Panc1 (cell line): ENCODE results near the gene CRYBG3. TPM values are rescaled to one million over a fixed set of nuclear protein-coding genes. Genes with fewer than 3 reads are reported as not detected.

Experiments
- ATAC-seq: fragments of 200-7000 bp; cut with Tn5 transposase; 2 replicates; pipeline ENCODE4 v1.9.1; 2020; ENCODE audit warnings: mild to moderate bottlenecking, moderate library complexity
- BruUV-seq: library from RNA; stranded (reverse); fragments of 400-500 nt; replicated peaks from 2 replicates; lab custom pipeline; 2021; lab: Mats Ljungman, UMichigan
- CTCF ChIA-PET: fragments of 300-600 bp; sonication (Branson Sonifier 250); formaldehyde crosslinking; loops from one replicate; lab custom pipeline; 2022; ENCODE audit warnings: antibody characterized with exemption; lab: Charles Lee
- POLR2A ChIA-PET: fragments of 300-600 bp; sonication (Branson Sonifier 250); formaldehyde crosslinking; loops from one replicate; lab custom pipeline; 2022; ENCODE audit warnings: antibody characterized with exemption; lab: Charles Lee
- DNase-seq: peaks from one replicate; pipeline ENCODE4 v3.0.0-alpha.2; 2010; ENCODE audit warnings: low read depth, low spot score
- H3K27ac ChIP-seq: 2 replicates; pipeline ENCODE4 v1.5.1; 2011; ENCODE audit warnings: mild to moderate bottlenecking, low read length, inconsistent platforms
- H3K27me3 ChIP-seq: fragments of 200-500 bp; sonication (Bioruptor generic); 2 replicates; pipeline ENCODE4 v1.6.0; 2014; ENCODE audit warnings: low read length, inconsistent platforms; ENCODE audit not compliant: control insufficient read depth, insufficient read depth
- H3K36me3 ChIP-seq: fragments of 200-500 bp; sonication (Bioruptor generic); 2 replicates; pipeline ENCODE4 v1.5.1; 2014; ENCODE audit warnings: inconsistent platforms, mild to moderate bottlenecking, low read length, moderate library complexity; ENCODE audit not compliant: control insufficient read depth, insufficient read depth
- H3K4me1 ChIP-seq: 2 replicates; pipeline ENCODE4 v1.5.1; 2011; ENCODE audit warnings: inconsistent platforms, mild to moderate bottlenecking, low read length, moderate library complexity; ENCODE audit not compliant: control insufficient read depth, insufficient read depth
- H3K4me3 ChIP-seq, 2 experiments: 2 replicates each; pipeline ENCODE4 v1.5.1; 2011 to 2012; ENCODE audit warnings: low read depth in 2 of 2, low read length in 2 of 2, mild to moderate bottlenecking in 2 of 2, inconsistent platforms in 1 of 2, moderate library complexity in 1 of 2
- H3K9me3 ChIP-seq: fragments of 200-500 bp; sonication (Bioruptor generic); 2 replicates; pipeline ENCODE4 v1.5.1; 2014; ENCODE audit warnings: low read depth, mild to moderate bottlenecking, inconsistent platforms, low read length, moderate library complexity; ENCODE audit not compliant: control insufficient read depth, insufficient read depth
- CTCF ChIP-seq: fragments of 450-650 bp; IDR thresholded peaks from 2 replicates; pipeline ENCODE4 v1.5.1; 2017; ENCODE audit warnings: mild to moderate bottlenecking
- POLR2AphosphoS5 ChIP-seq: IDR thresholded peaks from 2 replicates; pipeline ENCODE4 v1.6.1; 2012; ENCODE audit warnings: mild to moderate bottlenecking, low read depth, low read length, moderate library complexity
- SIN3A ChIP-seq: IDR thresholded peaks from 2 replicates; pipeline ENCODE4 v1.6.1; 2012; ENCODE audit warnings: low read depth, mild to moderate bottlenecking, low read length, moderate library complexity, borderline replicate concordance; ENCODE audit not compliant: insufficient read depth
- TCF7L2 ChIP-seq: IDR thresholded peaks from 2 replicates; pipeline ENCODE4 v1.6.1; 2011; ENCODE audit warnings: mild to moderate bottlenecking, low read depth, low read length, inconsistent platforms
- in situ Hi-C: cut with HindIII; loops from 2 replicates; pipeline ENCODE4 v1.10.0; 2016; ENCODE audit warnings: low sequenced_read_pairs, low pct_unique_long_range_greater_than_20kb
- intact Hi-C: fragments of 100-400 bp; cut with micrococcal nuclease; formaldehyde crosslinking; loops from one replicate; pipeline ENCODE4 v1.10.0; 2022; ENCODE audit not compliant: unreplicated experiment
- total RNA-seq: library from RNA; stranded (reverse); gene quantifications from one replicate; pipeline ENCODE4 v1.2.1, GENCODE V29; 2021; ENCODE audit not compliant: unreplicated experiment
- TF ChIP-seq, protein P1 (sequence below), 2 experiments: IDR thresholded peaks; 2 replicates each; pipeline ENCODE4 v1.6.1; 2011 to 2012; ENCODE audit warnings: low read depth in 2 of 2, control low read depth in 1 of 2, low read length in 1 of 2, mild to moderate bottlenecking in 1 of 2, moderate library complexity in 1 of 2; ENCODE audit not compliant: insufficient read depth in 1 of 2

CRYBG3 gene
- total RNA-seq, 1 experiment from 2014 or later: 24.6 TPM

DNA sequence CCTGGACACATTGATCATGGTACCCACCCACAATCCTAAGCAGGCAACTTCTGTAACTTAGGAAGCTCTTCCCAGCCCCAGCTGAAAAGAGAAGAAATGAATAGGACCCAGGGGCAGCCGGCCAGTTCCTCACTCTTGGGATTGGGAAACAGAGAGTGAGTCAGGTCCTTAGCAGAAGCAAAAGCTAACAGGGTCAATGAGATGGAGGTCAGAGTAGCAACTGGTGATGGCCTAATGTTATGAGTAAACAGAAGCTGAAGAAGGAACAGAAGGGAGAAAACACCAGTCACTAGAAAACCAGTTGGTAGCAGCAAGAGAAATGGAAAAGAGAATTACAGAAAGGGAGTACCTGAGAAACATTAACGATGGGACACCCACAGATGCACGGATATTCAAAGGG lies 130.5 kb downstream of the CRYBG3 start:
- CTCF ChIA-PET: interaction anchor here (0.5 kb wide), 1 partner anchor 12 kb away, joined by 3 read pairs; no protein-coding TSS in a partner anchor
- Histone ChIP-seq H3K9me3 (no peaks in the 10 kb centered on the region), H3K4me1 (no peaks in the 10 kb centered on the region), H3K27me3 (no peaks in the 10 kb centered on the region), H3K27ac (no peak overlapping the region), H3K36me3 (peaks cover 15% of the 10 kb centered on the region; the same call in 1 of the 2 replicates), H3K4me3 (no peak overlapping the region)
- DNase-seq (no peak), ATAC-seq (no peak)
- TF ChIP-seq CTCF (no peak), SIN3A (no peak), POLR2AphosphoS5 (no peak), TCF7L2 (no peak)
- TF ChIP-seq, protein P1, sequence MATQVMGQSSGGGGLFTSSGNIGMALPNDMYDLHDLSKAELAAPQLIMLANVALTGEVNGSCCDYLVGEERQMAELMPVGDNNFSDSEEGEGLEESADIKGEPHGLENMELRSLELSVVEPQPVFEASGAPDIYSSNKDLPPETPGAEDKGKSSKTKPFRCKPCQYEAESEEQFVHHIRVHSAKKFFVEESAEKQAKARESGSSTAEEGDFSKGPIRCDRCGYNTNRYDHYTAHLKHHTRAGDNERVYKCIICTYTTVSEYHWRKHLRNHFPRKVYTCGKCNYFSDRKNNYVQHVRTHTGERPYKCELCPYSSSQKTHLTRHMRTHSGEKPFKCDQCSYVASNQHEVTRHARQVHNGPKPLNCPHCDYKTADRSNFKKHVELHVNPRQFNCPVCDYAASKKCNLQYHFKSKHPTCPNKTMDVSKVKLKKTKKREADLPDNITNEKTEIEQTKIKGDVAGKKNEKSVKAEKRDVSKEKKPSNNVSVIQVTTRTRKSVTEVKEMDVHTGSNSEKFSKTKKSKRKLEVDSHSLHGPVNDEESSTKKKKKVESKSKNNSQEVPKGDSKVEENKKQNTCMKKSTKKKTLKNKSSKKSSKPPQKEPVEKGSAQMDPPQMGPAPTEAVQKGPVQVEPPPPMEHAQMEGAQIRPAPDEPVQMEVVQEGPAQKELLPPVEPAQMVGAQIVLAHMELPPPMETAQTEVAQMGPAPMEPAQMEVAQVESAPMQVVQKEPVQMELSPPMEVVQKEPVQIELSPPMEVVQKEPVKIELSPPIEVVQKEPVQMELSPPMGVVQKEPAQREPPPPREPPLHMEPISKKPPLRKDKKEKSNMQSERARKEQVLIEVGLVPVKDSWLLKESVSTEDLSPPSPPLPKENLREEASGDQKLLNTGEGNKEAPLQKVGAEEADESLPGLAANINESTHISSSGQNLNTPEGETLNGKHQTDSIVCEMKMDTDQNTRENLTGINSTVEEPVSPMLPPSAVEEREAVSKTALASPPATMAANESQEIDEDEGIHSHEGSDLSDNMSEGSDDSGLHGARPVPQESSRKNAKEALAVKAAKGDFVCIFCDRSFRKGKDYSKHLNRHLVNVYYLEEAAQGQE (IDR thresholded peaks at IDR 0.05; ENCODE audit: insufficient read depth in 1 of 2, low read depth in 2 of 2, low read length in 1 of 2): no peak
- POLR2A ChIA-PET: no interaction called here
- in situ Hi-C loops: no loop called here
- intact Hi-C loops: no loop called here
- BruUV-seq: no TSS peak

DNA sequence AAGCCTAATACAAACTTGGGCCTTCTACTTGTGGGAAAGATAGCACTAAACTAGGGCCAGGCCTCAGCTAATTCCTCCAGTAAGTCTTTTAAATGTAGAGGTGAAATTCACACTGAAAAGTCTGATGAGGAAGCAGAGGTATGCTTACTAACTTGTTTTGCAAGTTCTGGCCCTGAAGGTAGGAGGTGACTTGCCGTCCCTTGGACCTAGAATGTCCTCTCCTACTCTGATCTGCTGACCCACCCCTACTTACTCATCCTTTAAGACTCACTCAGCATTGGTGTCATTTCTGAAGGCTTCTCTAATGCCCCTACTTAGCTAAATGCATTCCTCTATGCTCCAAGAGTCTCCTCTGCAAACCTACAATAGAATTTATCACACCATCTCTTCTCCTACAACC lies 131.1 kb downstream of the CRYBG3 start:
- no TSS peak for BruUV-seq

More for the DNA sequence above, 131.1 kb downstream of the CRYBG3 start:
- Histone ChIP-seq H3K9me3 (no peaks in the 10 kb centered on the region), H3K27me3 (no peaks in the 10 kb centered on the region), H3K4me1 (no peaks in the 10 kb centered on the region), H3K36me3 (peaks cover 15% of the 10 kb centered on the region; the same call in 1 of the 2 replicates), H3K27ac (no peak overlapping the region), H3K4me3 (no peak overlapping the region)
- ChIA-PET CTCF (interaction anchor here (0.5 kb wide), 1 partner anchor 12 kb away, joined by 3 read pairs; no protein-coding TSS in a partner anchor), POLR2A (no interaction called here)
- TF ChIP-seq, protein P1 (IDR thresholded peaks at IDR 0.05; ENCODE audit: insufficient read depth in 1 of 2, low read depth in 2 of 2, low read length in 1 of 2): no peak
- TF ChIP-seq SIN3A (no peak), TCF7L2 (no peak), POLR2AphosphoS5 (no peak), CTCF (no peak)
- in situ Hi-C loops: no loop called here
- ATAC-seq (no peak), DNase-seq (no peak)
- intact Hi-C loops: no loop called here
